Measurements from ENCODE around the gene MZB1.

The MZB1 gene

GRCh38 chr5:139394123-139394653 is 4.5 kb upstream of the MZB1 start:
- no peak overlapping the region for H3K27ac ChIP-seq
- TF ChIP-seq CTCF (conservative IDR thresholded peaks at IDR 0.05) (no peak), ZFX (IDR thresholded peaks at IDR 0.05) (no peak)

- H3K27ac ChIP-seq: no peak overlapping the region
- TF ChIP-seq ZFX (IDR thresholded peaks at IDR 0.05) (no peak), CTCF (conservative IDR thresholded peaks at IDR 0.05) (no peak)
Measured at GRCh38 chr5:139393497-139394122, 3.9 kb upstream of the MZB1 start.

- TF ChIP-seq ZFX (IDR thresholded peaks at IDR 0.05): no peak
- TF ChIP-seq CTCF (conservative IDR thresholded peaks at IDR 0.05): no peak
- no peak overlapping the region for H3K27ac ChIP-seq
Measured at GRCh38 chr5:139392678-139393496, 3.2 kb upstream of the MZB1 start.

GRCh38 chr5:139392324-139392677 is 2.6 kb upstream of the MZB1 start:
- no peak overlapping the region for H3K27ac ChIP-seq
- TF ChIP-seq ZFX (IDR thresholded peaks at IDR 0.05): no peak
- no peak for TF ChIP-seq CTCF (conservative IDR thresholded peaks at IDR 0.05)

- no peak overlapping the region for H3K27ac ChIP-seq
- TF ChIP-seq ZFX (IDR thresholded peaks at IDR 0.05) (no peak), CTCF (conservative IDR thresholded peaks at IDR 0.05) (no peak)
Measured at GRCh38 chr5:139391570-139392323, 2.0 kb upstream of the MZB1 start.

- TF ChIP-seq CTCF (conservative IDR thresholded peaks at IDR 0.05) (no peak), ZFX (IDR thresholded peaks at IDR 0.05) (no peak)
- no peak overlapping the region; the same call in 1 of the 2 replicates for H3K27ac ChIP-seq
Measured at GRCh38 chr5:139390639-139391569, 1.2 kb upstream of the MZB1 start.

Measured in C4-2B (cell line).